ENCODE data around the gene SCIMP. TPM values are rescaled to one million over a fixed set of nuclear protein-coding genes. Genes with fewer than 3 reads are reported as not detected.

Gene SCIMP
- total and polyA plus RNA-seq, 2 donors (not counting 1 experiment from before 2014, with no cell fraction given), result 87.4 to 98.5 TPM

GRCh38 chr17:5260542-5260941 lies 25.9 kb upstream of the SCIMP start:
- Histone ChIP-seq H2AFZ (ENCODE audit: insufficient read depth, low read depth, low read length, poor library complexity, severe bottlenecking) (no peak overlapping the region), H3K4me1 (ENCODE audit: control insufficient read depth in 2 of 2, insufficient read depth in 2 of 2, low read length in 2 of 2) (peaks cover 17 to 25% of the 10 kb centered on the region in 2 donors), H3K4me3 (ENCODE audit: control extremely low read depth in 1 of 5, extremely low read depth in 1 of 5, insufficient read depth in 1 of 5, low read depth in 2 of 5, low read length in 4 of 5) (no peak overlapping the region), H3K27me3 (replicated peaks in 1 of 4; ENCODE audit: control extremely low read depth in 1 of 4, control insufficient read depth in 3 of 4, insufficient read depth in 4 of 4, low read length in 3 of 4) (no peaks in the 10 kb centered on the region), H3K79me2 (ENCODE audit: control insufficient read depth, insufficient read depth, low read length) (no peaks in the 10 kb centered on the region), H3K4me2 (replicated peaks; ENCODE audit: low read depth, low read length, poor library complexity, severe bottlenecking) (no peak overlapping the region), H4K20me1 (ENCODE audit: control insufficient read depth, insufficient read depth, low read length, poor library complexity, severe bottlenecking) (no peaks in the 10 kb centered on the region), H3K9ac (ENCODE audit: low read length) (no peak overlapping the region), H3K36me3 (replicated peaks in 1 of 2; ENCODE audit: control extremely low read depth in 1 of 2, control insufficient read depth in 1 of 2, extremely low read depth in 1 of 2, insufficient read depth in 2 of 2, low read length in 1 of 2) (no peaks in the 10 kb centered on the region), H3K9me3 (ENCODE audit: control extremely low read depth in 1 of 3, control insufficient read depth in 2 of 3, insufficient read depth in 1 of 3, low read length in 2 of 3) (no peaks in the 10 kb centered on the region), H3K27ac (ENCODE audit: low read length in 2 of 2) (no peak overlapping the region)
- no CpG with 5 or more reads among the region's 1 CpG for WGBS (ENCODE audit: insufficient coverage)
- H3K4me3 Mint-ChIP-seq, result no peak overlapping the region
- no peak for TF ChIP-seq EZH2 (IDR thresholded peaks at IDR 0.05; ENCODE audit: borderline replicate concordance, insufficient read depth, low read depth, low read length, poor library complexity, severe bottlenecking)
- TF ChIP-seq, protein P1, sequence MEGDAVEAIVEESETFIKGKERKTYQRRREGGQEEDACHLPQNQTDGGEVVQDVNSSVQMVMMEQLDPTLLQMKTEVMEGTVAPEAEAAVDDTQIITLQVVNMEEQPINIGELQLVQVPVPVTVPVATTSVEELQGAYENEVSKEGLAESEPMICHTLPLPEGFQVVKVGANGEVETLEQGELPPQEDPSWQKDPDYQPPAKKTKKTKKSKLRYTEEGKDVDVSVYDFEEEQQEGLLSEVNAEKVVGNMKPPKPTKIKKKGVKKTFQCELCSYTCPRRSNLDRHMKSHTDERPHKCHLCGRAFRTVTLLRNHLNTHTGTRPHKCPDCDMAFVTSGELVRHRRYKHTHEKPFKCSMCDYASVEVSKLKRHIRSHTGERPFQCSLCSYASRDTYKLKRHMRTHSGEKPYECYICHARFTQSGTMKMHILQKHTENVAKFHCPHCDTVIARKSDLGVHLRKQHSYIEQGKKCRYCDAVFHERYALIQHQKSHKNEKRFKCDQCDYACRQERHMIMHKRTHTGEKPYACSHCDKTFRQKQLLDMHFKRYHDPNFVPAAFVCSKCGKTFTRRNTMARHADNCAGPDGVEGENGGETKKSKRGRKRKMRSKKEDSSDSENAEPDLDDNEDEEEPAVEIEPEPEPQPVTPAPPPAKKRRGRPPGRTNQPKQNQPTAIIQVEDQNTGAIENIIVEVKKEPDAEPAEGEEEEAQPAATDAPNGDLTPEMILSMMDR (IDR thresholded peaks at IDR 0.05), result no peak
- ATAC-seq (ENCODE audit: low read depth), result no peak
- CTCF ChIA-PET, result interaction anchor here (1.2 to 1.4 kb wide), 2 partner anchors 10 to 47 kb away, joined by 4 to 7 read pairs; no protein-coding TSS in a partner anchor
- H3K27ac Mint-ChIP-seq, result no peak overlapping the region
- intact Hi-C loops (cut with micrococcal nuclease), result no loop called here
- H3K9me3 Mint-ChIP-seq (ENCODE audit: insufficient read depth), result no peaks in the 10 kb centered on the region
- peaks cover 33% of the 10 kb centered on the region for H3K4me1 Mint-ChIP-seq
- no peaks in the 10 kb centered on the region for H3K27me3 Mint-ChIP-seq
- POLR2A ChIA-PET, result no interaction called here
- DNase-seq, result no peak

DNA sequence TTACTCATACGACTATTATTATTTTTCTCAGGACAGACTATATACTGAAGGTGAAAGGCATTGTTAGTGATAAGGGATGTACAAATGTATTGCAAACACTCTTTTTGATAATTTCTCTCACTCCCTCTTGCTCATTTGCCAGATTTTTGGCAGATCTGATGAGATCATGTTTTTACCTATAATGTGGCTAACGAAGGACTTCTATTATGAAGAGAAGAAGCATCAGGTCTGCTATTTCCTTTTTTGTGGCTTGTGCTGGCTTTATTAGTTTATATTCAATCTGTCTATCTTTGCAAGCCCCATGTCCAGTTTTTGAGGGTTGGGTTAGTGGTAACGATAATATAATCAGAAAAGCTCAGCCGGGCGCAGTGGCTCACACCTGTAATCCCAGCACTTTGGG lies 22.5 kb upstream of the SCIMP start:
- 100% methylated on average over 3 of the region's 5 CpGs for WGBS (ENCODE audit: insufficient coverage)
- peaks cover 55% of the 10 kb centered on the region for H3K4me1 Mint-ChIP-seq

More for the DNA sequence above, 22.5 kb upstream of the SCIMP start:
- Histone ChIP-seq H3K36me3 (replicated peaks in 1 of 2; ENCODE audit: control extremely low read depth in 1 of 2, control insufficient read depth in 1 of 2, extremely low read depth in 1 of 2, insufficient read depth in 2 of 2, low read length in 1 of 2) (no peaks in the 10 kb centered on the region), H3K27ac (ENCODE audit: low read length in 2 of 2) (no peak overlapping the region), H3K79me2 (ENCODE audit: control insufficient read depth, insufficient read depth, low read length) (peaks cover 5% of the 10 kb centered on the region), H4K20me1 (ENCODE audit: control insufficient read depth, insufficient read depth, low read length, poor library complexity, severe bottlenecking) (no peaks in the 10 kb centered on the region), H2AFZ (ENCODE audit: insufficient read depth, low read depth, low read length, poor library complexity, severe bottlenecking) (no peak overlapping the region), H3K4me2 (replicated peaks; ENCODE audit: low read depth, low read length, poor library complexity, severe bottlenecking) (no peak overlapping the region), H3K4me3 (ENCODE audit: control extremely low read depth in 1 of 5, extremely low read depth in 1 of 5, insufficient read depth in 1 of 5, low read depth in 2 of 5, low read length in 4 of 5) (no peak overlapping the region), H3K27me3 (replicated peaks in 1 of 4; ENCODE audit: control extremely low read depth in 1 of 4, control insufficient read depth in 3 of 4, insufficient read depth in 4 of 4, low read length in 3 of 4) (no peaks in the 10 kb centered on the region), H3K4me1 (ENCODE audit: control insufficient read depth in 2 of 2, insufficient read depth in 2 of 2, low read length in 2 of 2) (peaks cover 40 to 50% of the 10 kb centered on the region in 2 donors), H3K9me3 (ENCODE audit: control extremely low read depth in 1 of 3, control insufficient read depth in 2 of 3, insufficient read depth in 1 of 3, low read length in 2 of 3) (no peaks in the 10 kb centered on the region), H3K9ac (ENCODE audit: low read length) (no peak overlapping the region)
- Mint-ChIP-seq H3K9me3 (ENCODE audit: insufficient read depth) (no peaks in the 10 kb centered on the region), H3K27me3 (no peaks in the 10 kb centered on the region), H3K27ac (peak overlapping the region; percentile 46), H3K4me3 (peak overlapping the region; percentile 24)
- DNase-seq (no peak), ATAC-seq (ENCODE audit: low read depth) (no peak)
- ChIA-PET CTCF (interaction anchor here (1.5 to 1.6 kb wide), 2 partner anchors 9 to 65 kb away, joined by 4 to 5 read pairs; partner anchors contain the start of gene ZNF594), POLR2A (interaction anchor here (0.6 to 1.2 kb wide), 2 partner anchors 11 to 70 kb away, joined by 3 to 8 read pairs; no protein-coding TSS in a partner anchor)
- intact Hi-C loops (cut with micrococcal nuclease), result no loop called here
- TF ChIP-seq, protein P1 (IDR thresholded peaks at IDR 0.05), result no peak
- no peak for TF ChIP-seq EZH2 (IDR thresholded peaks at IDR 0.05; ENCODE audit: borderline replicate concordance, insufficient read depth, low read depth, low read length, poor library complexity, severe bottlenecking)
